GM21526 (cell line): ENCODE results near the gene CLEC17A.

ENCODE experiments used
- ATAC-seq: cut with Tn5 transposase; IDR thresholded peaks from one replicate; pipeline ENCODE4 v1.9.1; 2021; ENCODE audit warnings: moderate library complexity; ENCODE audit not compliant: unreplicated experiment, low FRiP score

CLEC17A gene

GRCh38 chr19:14639536-14640277 lies 56.8 kb downstream of the CLEC17A start:
- ATAC-seq: no peak

- ATAC-seq: no peak
These were observed 65.6 kb downstream of the CLEC17A start for GRCh38 chr19:14648506-14648905.

DNA sequence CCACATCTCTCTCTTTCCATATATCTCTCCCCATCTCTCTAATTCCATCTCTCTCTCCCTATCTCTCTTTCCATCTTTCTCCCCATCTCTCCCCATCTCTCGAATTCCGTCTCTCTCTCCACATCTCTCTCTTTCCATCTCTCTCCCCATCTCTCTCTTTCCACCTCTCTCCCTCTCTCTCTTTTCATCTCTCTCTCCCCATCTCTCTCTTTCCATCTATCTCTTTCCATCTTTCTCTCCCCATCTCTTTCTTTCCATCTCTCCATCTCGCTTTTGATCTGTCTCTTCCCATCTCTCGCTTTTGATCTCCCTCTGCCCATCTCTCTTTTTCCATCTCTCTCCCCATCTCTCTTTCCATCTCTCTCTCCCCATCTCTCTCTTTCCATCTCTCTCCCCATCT lies 66.1 kb downstream of the CLEC17A start:
- ATAC-seq: no peak

- no peak for ATAC-seq
These were observed 67.3 kb downstream of the CLEC17A start for GRCh38 chr19:14650161-14650560.

GRCh38 chr19:14654786-14655560 lies 72.1 kb downstream of the CLEC17A start:
- no peak for ATAC-seq

GRCh38 chr19:14655726-14656125 lies 72.8 kb downstream of the CLEC17A start:
- ATAC-seq: no peak

- no peak for ATAC-seq
These were observed 77.1 kb downstream of the CLEC17A start for GRCh38 chr19:14659874-14660489.

DNA sequence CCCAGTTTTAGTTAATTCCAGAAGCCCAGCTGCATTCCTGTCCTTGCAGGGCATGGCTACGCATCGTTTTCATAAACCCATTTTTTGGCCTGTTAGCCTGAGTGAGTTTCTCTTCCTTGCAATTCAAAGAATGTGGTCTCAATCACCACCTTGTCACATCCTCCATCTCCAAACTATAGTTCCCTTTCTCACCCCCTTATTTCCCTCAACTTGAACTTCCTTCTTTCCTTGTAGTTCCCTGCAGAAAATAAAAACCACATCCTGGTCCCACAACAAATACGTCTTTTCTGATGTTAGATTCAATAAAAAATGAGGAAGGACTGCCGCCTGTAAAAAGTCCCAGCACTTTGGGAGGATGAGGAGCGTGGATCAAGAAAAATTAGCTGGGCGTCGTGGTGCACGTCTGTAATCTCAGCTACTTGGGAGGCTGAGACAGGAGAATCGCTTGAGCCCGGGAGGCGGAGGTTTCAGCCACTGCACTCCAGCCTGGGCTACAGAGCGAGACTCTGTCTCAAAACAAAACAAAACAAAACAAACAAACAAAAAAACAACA lies 78.6 kb downstream of the CLEC17A start:
- ATAC-seq: no peak
